ENCODE results near the gene NELFA. TPM values are rescaled to one million over a fixed set of nuclear protein-coding genes. Genes with fewer than 3 reads are reported as not detected.

Gene NELFA
- total and polyA plus RNA-seq, 2 donors (not counting 1 experiment from before 2014, with no cell fraction given): 7.4 to 15.2 TPM

- H3K27me3 ChIP-seq (ENCODE audit: control insufficient read depth, insufficient read depth, low read length): no peaks in the 10 kb centered on the region
- no peaks in the 10 kb centered on the region for H4K20me1 ChIP-seq (ENCODE audit: control insufficient read depth, extremely low read depth, insufficient read depth, low read length)
- no peak overlapping the region for H3K9ac ChIP-seq (ENCODE audit: insufficient read depth, low read length)
- H3K27ac ChIP-seq (ENCODE audit: insufficient read depth, low read length): no peak overlapping the region
- peaks cover 40% of the 10 kb centered on the region for H3K36me3 ChIP-seq (ENCODE audit: control insufficient read depth, insufficient read depth, low read length)
- H3K9me3 ChIP-seq (ENCODE audit: control insufficient read depth, insufficient read depth, low read depth, low read length): no peaks in the 10 kb centered on the region
- DNase-seq (ENCODE audit: low read depth in 2 of 2): peak in 1 of 2 donors; percentile 64
- H3K4me3 ChIP-seq (replicated peaks in 1 of 4; ENCODE audit: control extremely low read depth in 1 of 4, insufficient read depth in 1 of 4, low read depth in 3 of 4, low read length in 4 of 4): no peak overlapping the region
- H3K79me2 ChIP-seq (ENCODE audit: control insufficient read depth, insufficient read depth, low read length): peaks cover 5% of the 10 kb centered on the region
- TF ChIP-seq EZH2 (IDR thresholded peaks at IDR 0.05; ENCODE audit: low read length, missing control alignments): no peak
- TF ChIP-seq, protein P1, sequence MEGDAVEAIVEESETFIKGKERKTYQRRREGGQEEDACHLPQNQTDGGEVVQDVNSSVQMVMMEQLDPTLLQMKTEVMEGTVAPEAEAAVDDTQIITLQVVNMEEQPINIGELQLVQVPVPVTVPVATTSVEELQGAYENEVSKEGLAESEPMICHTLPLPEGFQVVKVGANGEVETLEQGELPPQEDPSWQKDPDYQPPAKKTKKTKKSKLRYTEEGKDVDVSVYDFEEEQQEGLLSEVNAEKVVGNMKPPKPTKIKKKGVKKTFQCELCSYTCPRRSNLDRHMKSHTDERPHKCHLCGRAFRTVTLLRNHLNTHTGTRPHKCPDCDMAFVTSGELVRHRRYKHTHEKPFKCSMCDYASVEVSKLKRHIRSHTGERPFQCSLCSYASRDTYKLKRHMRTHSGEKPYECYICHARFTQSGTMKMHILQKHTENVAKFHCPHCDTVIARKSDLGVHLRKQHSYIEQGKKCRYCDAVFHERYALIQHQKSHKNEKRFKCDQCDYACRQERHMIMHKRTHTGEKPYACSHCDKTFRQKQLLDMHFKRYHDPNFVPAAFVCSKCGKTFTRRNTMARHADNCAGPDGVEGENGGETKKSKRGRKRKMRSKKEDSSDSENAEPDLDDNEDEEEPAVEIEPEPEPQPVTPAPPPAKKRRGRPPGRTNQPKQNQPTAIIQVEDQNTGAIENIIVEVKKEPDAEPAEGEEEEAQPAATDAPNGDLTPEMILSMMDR (conservative IDR thresholded peaks at IDR 0.05 in 1 of 2, IDR thresholded peaks at IDR 0.05 in 1 of 2; ENCODE audit: low read depth in 1 of 2, low read length in 2 of 2): no peak
- H2AFZ ChIP-seq (ENCODE audit: low read length): no peak overlapping the region
- H3K4me1 ChIP-seq (ENCODE audit: control insufficient read depth, extremely low read depth, insufficient read depth, low read length): no peaks in the 10 kb centered on the region
- no peak overlapping the region for H3K4me2 ChIP-seq (ENCODE audit: extremely low read depth, insufficient read depth, low read length)
Observed at GRCh38 chr4:1958276-1959103, 50.3 kb downstream of the NELFA start.

DNA sequence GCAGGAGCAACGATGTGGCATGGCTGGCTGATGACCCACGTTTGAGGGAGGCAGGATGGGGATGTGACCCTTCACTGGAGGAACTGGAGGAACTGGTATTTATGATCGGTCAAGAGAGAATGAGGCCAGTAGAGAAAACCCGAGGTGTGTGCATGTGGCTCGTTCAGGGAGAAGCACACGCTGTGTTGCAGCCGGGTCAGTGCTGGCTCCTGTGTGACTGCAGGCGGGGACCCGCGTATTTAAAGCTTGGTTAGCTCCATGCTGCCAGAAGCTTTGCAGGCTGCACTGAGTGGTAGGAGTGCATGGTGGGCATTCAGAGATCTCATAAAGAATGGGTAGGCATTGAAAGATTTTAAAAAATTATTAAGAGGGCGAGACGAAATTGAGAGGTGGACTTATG is 52.1 kb downstream of the NELFA start:
- Histone ChIP-seq H3K9ac (ENCODE audit: insufficient read depth, low read length) (no peak overlapping the region), H3K36me3 (ENCODE audit: control insufficient read depth, insufficient read depth, low read length) (peaks cover 43% of the 10 kb centered on the region), H3K4me2 (ENCODE audit: extremely low read depth, insufficient read depth, low read length) (no peak overlapping the region), H3K9me3 (ENCODE audit: control insufficient read depth, insufficient read depth, low read depth, low read length) (no peaks in the 10 kb centered on the region), H3K27ac (ENCODE audit: insufficient read depth, low read length) (no peak overlapping the region), H3K4me1 (ENCODE audit: control insufficient read depth, extremely low read depth, insufficient read depth, low read length) (no peaks in the 10 kb centered on the region), H4K20me1 (ENCODE audit: control insufficient read depth, extremely low read depth, insufficient read depth, low read length) (no peaks in the 10 kb centered on the region), H3K27me3 (ENCODE audit: control insufficient read depth, insufficient read depth, low read length) (no peaks in the 10 kb centered on the region), H3K79me2 (ENCODE audit: control insufficient read depth, insufficient read depth, low read length) (peaks cover 5% of the 10 kb centered on the region), H2AFZ (ENCODE audit: low read length) (no peak overlapping the region), H3K4me3 (replicated peaks in 1 of 4; ENCODE audit: control extremely low read depth in 1 of 4, insufficient read depth in 1 of 4, low read depth in 3 of 4, low read length in 4 of 4) (no peak overlapping the region)
- no peak for DNase-seq (ENCODE audit: low read depth in 2 of 2)
- no peak for TF ChIP-seq EZH2 (IDR thresholded peaks at IDR 0.05; ENCODE audit: low read length, missing control alignments)
- TF ChIP-seq, protein P1 (conservative IDR thresholded peaks at IDR 0.05 in 1 of 2, IDR thresholded peaks at IDR 0.05 in 1 of 2; ENCODE audit: low read depth in 1 of 2, low read length in 2 of 2): no peak

DNA sequence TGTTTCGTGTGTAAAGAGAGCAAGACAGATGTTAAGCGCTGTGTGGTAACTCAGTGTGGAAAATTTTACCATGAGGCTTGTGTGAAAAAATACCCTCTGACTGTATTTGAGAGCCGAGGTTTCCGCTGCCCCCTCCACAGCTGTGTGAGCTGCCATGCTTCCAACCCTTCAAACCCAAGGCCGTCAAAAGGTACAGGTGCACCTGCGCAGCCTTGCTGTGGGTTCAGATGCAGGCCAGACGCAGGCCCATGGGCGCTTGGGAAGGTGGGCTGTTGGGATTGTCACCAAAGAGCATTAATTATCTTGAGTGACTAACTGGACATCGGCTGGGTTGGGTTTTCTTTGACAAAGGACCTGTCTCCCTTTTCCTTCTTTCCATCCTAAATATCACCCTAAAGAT is 55.4 kb downstream of the NELFA start:
- H3K4me1 ChIP-seq (ENCODE audit: control insufficient read depth, extremely low read depth, insufficient read depth, low read length): no peaks in the 10 kb centered on the region
- H3K4me2 ChIP-seq (ENCODE audit: extremely low read depth, insufficient read depth, low read length): no peak overlapping the region
- H2AFZ ChIP-seq (ENCODE audit: low read length): no peak overlapping the region
- TF ChIP-seq, protein P1 (conservative IDR thresholded peaks at IDR 0.05 in 1 of 2, IDR thresholded peaks at IDR 0.05 in 1 of 2; ENCODE audit: low read depth in 1 of 2, low read length in 2 of 2): no peak
- no peak for TF ChIP-seq EZH2 (IDR thresholded peaks at IDR 0.05; ENCODE audit: low read length, missing control alignments)
- no peaks in the 10 kb centered on the region for H3K27me3 ChIP-seq (ENCODE audit: control insufficient read depth, insufficient read depth, low read length)
- DNase-seq (ENCODE audit: low read depth in 2 of 2): no peak
- no peak overlapping the region for H3K9ac ChIP-seq (ENCODE audit: insufficient read depth, low read length)
- no peaks in the 10 kb centered on the region for H4K20me1 ChIP-seq (ENCODE audit: control insufficient read depth, extremely low read depth, insufficient read depth, low read length)
- no peaks in the 10 kb centered on the region for H3K9me3 ChIP-seq (ENCODE audit: control insufficient read depth, insufficient read depth, low read depth, low read length)
- H3K79me2 ChIP-seq (ENCODE audit: control insufficient read depth, insufficient read depth, low read length): peaks cover 2% of the 10 kb centered on the region
- peaks cover 32% of the 10 kb centered on the region for H3K36me3 ChIP-seq (ENCODE audit: control insufficient read depth, insufficient read depth, low read length)
- H3K27ac ChIP-seq (ENCODE audit: insufficient read depth, low read length): no peak overlapping the region
- no peak overlapping the region for H3K4me3 ChIP-seq (replicated peaks in 1 of 4; ENCODE audit: control extremely low read depth in 1 of 4, insufficient read depth in 1 of 4, low read depth in 3 of 4, low read length in 4 of 4)

Data from fibroblast of lung (primary cell).